Lower lobe of right lung (tissue), 2 donors: Measurements from ENCODE around the gene RNF14. TPM values are rescaled to one million over a fixed set of nuclear protein-coding genes. Genes with fewer than 3 reads are reported as not detected.

ENCODE experiments used
- ATAC-seq, 2 donors: fragments of 200-7000 bp; cut with Tn5 transposase; one replicate each; pipeline ENCODE4 v1.9.1; 2020 to 2022; ENCODE audit warnings: mild to moderate bottlenecking in 2 of 2, moderate library complexity in 2 of 2
- DNase-seq: peaks from one replicate; pipeline ENCODE4 v3.0.0-alpha.2; 2020
- H3K27ac ChIP-seq: fragments of 200-600 bp; one replicate; pipeline ENCODE4 v1.8.0; 2022
- H3K27me3 ChIP-seq: fragments of 200-600 bp; one replicate; pipeline ENCODE4 v1.8.0; 2022; ENCODE audit warnings: low read depth
- H3K36me3 ChIP-seq: fragments of 200-600 bp; one replicate; pipeline ENCODE4 v1.8.0; 2022; ENCODE audit warnings: mild to moderate bottlenecking
- H3K4me1 ChIP-seq: fragments of 200-600 bp; one replicate; pipeline ENCODE4 v1.8.0; 2022
- H3K4me3 ChIP-seq: fragments of 200-600 bp; one replicate; pipeline ENCODE4 v1.8.0; 2022; ENCODE audit warnings: mild to moderate bottlenecking
- H3K9me3 ChIP-seq: fragments of 200-600 bp; one replicate; pipeline ENCODE4 v1.8.0; 2022
- intact Hi-C: fragments of 100-400 bp; cut with DNase I; formaldehyde crosslinking; loops from one replicate; pipeline ENCODE4 v1.11.0; 2022
- total RNA-seq: library from RNA; stranded (reverse); fragmentation: NEBNext Ultra II Directional; extraction: Animal tissue kit (Norgen Biotek cat#: 25700); gene quantifications from one replicate; pipeline ENCODE4 v1.2.1, GENCODE V29; 2021
- TF ChIP-seq, protein P1 (sequence below): fragments of 200-600 bp; IDR thresholded peaks from one replicate; pipeline ENCODE4 v1.8.0; 2022; ENCODE audit warnings: antibody characterized with exemption, mild to moderate bottlenecking
- donor health status: DM: no; HTN: yes; CAD: no; lungs with severe emphysema.

Gene RNF14
- total RNA-seq, 1 donor from 2014 or later: 47.1 TPM

DNA sequence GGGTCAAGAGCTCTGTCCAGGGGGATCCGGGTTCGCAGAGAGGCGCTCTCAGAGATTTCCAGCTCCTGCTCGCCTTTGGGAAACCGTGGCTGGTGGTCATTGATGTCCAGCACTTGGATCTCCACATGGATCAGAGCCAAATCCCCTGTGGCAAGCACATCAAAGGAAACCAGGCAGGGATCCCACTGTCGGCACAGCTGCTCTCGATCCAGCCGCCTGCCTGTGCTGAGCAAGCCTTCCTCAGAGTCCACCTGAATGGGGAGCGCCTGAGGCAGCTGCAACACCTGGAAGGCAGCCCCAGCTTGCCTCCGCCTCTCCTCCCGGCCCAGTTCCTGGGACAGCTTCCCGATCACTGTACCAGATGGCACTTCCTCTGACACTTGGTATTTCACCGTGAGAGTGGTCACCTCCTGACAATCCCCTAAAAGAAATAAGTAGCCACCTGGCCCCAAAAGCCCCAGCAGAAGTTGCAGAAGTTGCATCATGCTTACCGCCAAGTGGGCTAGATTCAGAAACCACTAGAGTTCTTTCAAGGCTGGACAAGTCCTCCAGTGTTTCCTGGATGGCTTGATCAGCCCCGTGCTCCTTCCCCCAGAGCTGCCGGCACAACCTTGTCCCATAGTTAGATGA, 11.4 kb upstream of the RNF14 start:
- no peak for DNase-seq
- Histone ChIP-seq H3K4me3 (peak overlapping the region; percentile 48), H3K4me1 (peaks cover 36% of the 10 kb centered on the region), H3K36me3 (peaks cover 3% of the 10 kb centered on the region), H3K9me3 (no peaks in the 10 kb centered on the region), H3K27me3 (no peaks in the 10 kb centered on the region), H3K27ac (peak overlapping the region; percentile 75)
- TF ChIP-seq, protein P1, sequence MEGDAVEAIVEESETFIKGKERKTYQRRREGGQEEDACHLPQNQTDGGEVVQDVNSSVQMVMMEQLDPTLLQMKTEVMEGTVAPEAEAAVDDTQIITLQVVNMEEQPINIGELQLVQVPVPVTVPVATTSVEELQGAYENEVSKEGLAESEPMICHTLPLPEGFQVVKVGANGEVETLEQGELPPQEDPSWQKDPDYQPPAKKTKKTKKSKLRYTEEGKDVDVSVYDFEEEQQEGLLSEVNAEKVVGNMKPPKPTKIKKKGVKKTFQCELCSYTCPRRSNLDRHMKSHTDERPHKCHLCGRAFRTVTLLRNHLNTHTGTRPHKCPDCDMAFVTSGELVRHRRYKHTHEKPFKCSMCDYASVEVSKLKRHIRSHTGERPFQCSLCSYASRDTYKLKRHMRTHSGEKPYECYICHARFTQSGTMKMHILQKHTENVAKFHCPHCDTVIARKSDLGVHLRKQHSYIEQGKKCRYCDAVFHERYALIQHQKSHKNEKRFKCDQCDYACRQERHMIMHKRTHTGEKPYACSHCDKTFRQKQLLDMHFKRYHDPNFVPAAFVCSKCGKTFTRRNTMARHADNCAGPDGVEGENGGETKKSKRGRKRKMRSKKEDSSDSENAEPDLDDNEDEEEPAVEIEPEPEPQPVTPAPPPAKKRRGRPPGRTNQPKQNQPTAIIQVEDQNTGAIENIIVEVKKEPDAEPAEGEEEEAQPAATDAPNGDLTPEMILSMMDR: no peak
- peak in 1 of 2 donors; percentile 2 for ATAC-seq
- intact Hi-C loops: loop anchor here (10.0 kb wide), 1 partner anchor 263 kb away; no protein-coding TSS in a partner anchor

DNA sequence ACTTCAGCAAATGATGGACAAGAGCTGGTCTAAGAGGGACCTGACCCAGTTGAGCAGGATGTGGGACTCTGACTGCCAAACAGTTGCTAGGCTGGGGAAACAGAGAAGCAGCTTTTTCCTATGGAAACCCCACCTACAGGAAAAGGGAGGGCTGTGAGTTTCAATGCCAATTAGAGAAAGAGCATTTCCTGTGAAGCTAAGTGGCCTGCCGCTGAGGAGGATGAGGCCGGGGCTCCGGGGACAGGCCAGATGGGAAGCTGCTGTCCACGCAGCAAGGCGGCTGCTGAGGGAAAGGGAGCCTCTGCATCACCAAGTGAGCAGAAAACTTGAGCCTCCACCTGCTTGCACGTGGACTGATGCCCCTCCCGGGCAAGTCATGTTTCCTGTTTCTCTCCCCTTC, 10.8 kb upstream of the RNF14 start, which contains the start of gene PCDH12:
Gene PCDH12, minus strand, starts transcription at position 90 of the 400 bp plus-strand sequence. CDS start 351 bp downstream, outside the sequence.
- Histone ChIP-seq H3K27ac (peak within 1 kb of the TSS; percentile 75), H3K4me1 (peaks cover 36% of the 10 kb centered on the region), H3K36me3 (peaks cover 3% of the 10 kb centered on the region), H3K27me3 (no peaks in the 10 kb centered on the region), H3K4me3 (peak within 1 kb of the TSS; percentile 48), H3K9me3 (no peaks in the 10 kb centered on the region)
- intact Hi-C loops: loop anchor here (10.0 kb wide), 1 partner anchor 263 kb away; no protein-coding TSS in a partner anchor
- TF ChIP-seq, protein P1: no peak
- ATAC-seq (peak; percentile 22 to 52), DNase-seq (no peak)

GRCh38 chr5:141958546-141959172, 10.2 kb upstream of the RNF14 start:
- ATAC-seq: peak; percentile 31 to 44

DNA sequence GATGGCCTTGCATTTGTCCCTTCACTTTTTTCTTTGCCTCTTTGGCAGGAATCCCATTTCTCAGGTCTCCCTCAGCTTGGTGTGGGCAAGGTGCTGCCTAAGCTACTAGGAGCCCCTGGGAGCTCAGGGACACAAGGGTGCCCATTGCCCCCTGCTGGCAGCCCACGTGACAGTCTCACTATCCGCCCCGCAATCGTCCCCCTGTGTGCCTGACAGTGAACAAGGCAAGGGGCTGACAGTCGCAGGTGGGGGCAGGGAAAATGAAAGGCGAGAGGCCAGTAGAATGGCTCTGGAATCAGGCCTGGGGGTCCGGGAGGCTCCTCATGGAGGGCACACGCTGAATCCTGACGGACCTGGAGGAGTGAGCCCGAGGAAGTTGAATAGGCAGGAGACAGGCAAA, 8.9 kb upstream of the RNF14 start:
- Histone ChIP-seq H3K9me3 (no peaks in the 10 kb centered on the region), H3K27me3 (no peaks in the 10 kb centered on the region), H3K27ac (peak overlapping the region; percentile 75), H3K36me3 (no peaks in the 10 kb centered on the region), H3K4me1 (peaks cover 36% of the 10 kb centered on the region), H3K4me3 (no peak overlapping the region)
- intact Hi-C loops: no loop called here
- TF ChIP-seq, protein P1: peak; percentile 32
- ATAC-seq: peak in 1 of 2 donors; percentile 32
- DNase-seq: no peak

More at GRCh38 chr5:141958546-141959172, 10.2 kb upstream of the RNF14 start:
- H3K4me1 ChIP-seq: peaks cover 36% of the 10 kb centered on the region
- no peaks in the 10 kb centered on the region for H3K27me3 ChIP-seq
- H3K27ac ChIP-seq: peak overlapping the region; percentile 75
- H3K4me3 ChIP-seq: peak overlapping the region; percentile 48
- TF ChIP-seq, protein P1: no peak
- no peaks in the 10 kb centered on the region for H3K36me3 ChIP-seq
- no peaks in the 10 kb centered on the region for H3K9me3 ChIP-seq
- intact Hi-C loops: loop anchor here (10.0 kb wide), 1 partner anchor 264 kb away; no protein-coding TSS in a partner anchor
- no peak for DNase-seq

DNA sequence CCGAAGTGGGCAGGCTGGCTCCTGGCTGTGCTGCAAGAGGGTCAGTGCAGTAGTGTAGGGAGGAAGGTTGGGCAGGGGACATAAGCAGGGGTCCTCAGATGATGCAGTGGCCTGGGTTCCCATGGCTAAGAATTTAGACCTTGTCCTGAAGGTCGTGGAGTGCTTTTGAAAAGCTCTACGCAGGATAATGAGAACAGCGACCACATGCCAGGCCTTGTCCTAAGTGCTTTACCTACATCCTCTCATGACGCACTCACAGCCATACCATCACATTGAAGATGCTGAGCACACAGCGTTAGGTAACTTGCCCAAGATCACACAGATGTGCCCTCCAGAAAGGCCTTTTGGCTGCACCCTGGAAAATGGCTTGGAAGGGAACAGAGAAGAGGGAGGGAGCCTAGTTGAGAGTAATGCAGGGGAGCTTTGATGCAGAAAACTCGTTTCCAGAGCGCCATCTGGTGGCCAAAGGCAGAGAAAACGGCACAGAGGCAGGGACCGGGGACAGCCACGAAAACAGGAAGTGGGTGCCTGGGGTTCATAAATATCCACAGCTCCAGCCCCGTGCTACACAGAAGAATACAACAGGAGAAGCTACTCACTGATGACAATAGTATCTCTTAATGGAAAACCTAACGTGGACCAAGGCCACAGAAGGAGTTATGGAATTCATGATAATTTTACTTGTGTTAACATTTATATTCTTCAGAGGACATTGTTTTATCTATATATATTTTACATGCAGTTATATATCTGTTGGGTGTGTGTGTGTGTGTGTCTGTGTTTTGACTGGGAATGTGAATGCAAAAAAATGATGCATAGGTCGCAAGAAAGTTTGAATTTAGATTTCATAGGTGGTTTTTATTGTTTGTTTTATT, 8.2 kb upstream of the RNF14 start:
- ATAC-seq (peak; percentile 85 to 90), DNase-seq (peak; percentile 89)
- H3K4me3 ChIP-seq: no peak overlapping the region
- TF ChIP-seq, protein P1: peak; percentile 93
- H3K4me1 ChIP-seq: peaks cover 36% of the 10 kb centered on the region
- no peaks in the 10 kb centered on the region for H3K27me3 ChIP-seq
- peak overlapping the region; percentile 75 for H3K27ac ChIP-seq
- intact Hi-C loops: no loop called here
- no peaks in the 10 kb centered on the region for H3K9me3 ChIP-seq
- H3K36me3 ChIP-seq: no peaks in the 10 kb centered on the region
